SU-DHL-6 (cell line): ENCODE measurements around the gene GOLPH3L.

Experiments used
- H2AFZ ChIP-seq: fragments of 200-600 bp; sonication (generic); 2 replicates; pipeline ENCODE4 v1.6.1; 2014; ENCODE audit warnings: low read depth, mild to moderate bottlenecking, moderate library complexity, mixed read lengths, antibody characterized with exemption, low read length; ENCODE audit not compliant: severe bottlenecking
- H3F3A ChIP-seq: fragments of 200-600 bp; shearing (Covaris generic); 2 replicates; pipeline ENCODE4 v1.6.0; 2016; ENCODE audit warnings: antibody characterized with exemption, mild to moderate bottlenecking; ENCODE audit not compliant: insufficient read depth
- H3K27ac ChIP-seq: fragments of 200-600 bp; sonication (generic); 2 replicates; pipeline ENCODE4 v1.5.1; 2016; ENCODE audit warnings: low read depth, mild to moderate bottlenecking, low read length, moderate library complexity, mixed read lengths
- H3K27me3 ChIP-seq: fragments of 200-600 bp; sonication (generic), shearing (Covaris generic); 2 replicates; pipeline ENCODE4 v1.6.0; 2014; ENCODE audit warnings: mild to moderate bottlenecking, low read length
- H3K36me3 ChIP-seq: fragments of 200-600 bp; sonication (generic); 2 replicates; pipeline ENCODE4 v1.6.1; 2014; ENCODE audit warnings: mild to moderate bottlenecking, low read length, mixed read lengths
- H3K4me2 ChIP-seq: fragments of 300-600, 200-600 bp; shearing (Covaris generic), sonication (generic); 2 replicates; pipeline ENCODE4 v1.6.0; 2014; ENCODE audit warnings: low read length, low read depth, mild to moderate bottlenecking; ENCODE audit not compliant: poor library complexity, severe bottlenecking
- H3K4me3 ChIP-seq: fragments of 200-600 bp; sonication (generic); 2 replicates; pipeline ENCODE4 v1.5.1; 2014; ENCODE audit warnings: antibody characterized with exemption, low read length, mild to moderate bottlenecking, mixed read lengths; ENCODE audit not compliant: insufficient read depth, poor library complexity, severe bottlenecking
- H3K79me2 ChIP-seq: fragments of 200-600 bp; sonication (generic); 2 replicates; pipeline ENCODE4 v1.6.1; 2014; ENCODE audit warnings: mild to moderate bottlenecking, low read length, moderate library complexity; ENCODE audit not compliant: insufficient read depth
- H3K9ac ChIP-seq: fragments of 200-600 bp; sonication (generic); 2 replicates; pipeline ENCODE4 v1.7.0; 2014; ENCODE audit warnings: mild to moderate bottlenecking, low read length
- H3K9me2 ChIP-seq: fragments of 200-600 bp; sonication (generic); replicated peaks from 2 replicates; pipeline ENCODE4 v1.6.1; 2014; ENCODE audit warnings: low read length; ENCODE audit not compliant: insufficient read depth
- H3K9me3 ChIP-seq: fragments of 200-600 bp; sonication (generic); 2 replicates; pipeline ENCODE4 v1.6.1; 2014; ENCODE audit warnings: low read length, mixed read lengths; ENCODE audit not compliant: insufficient read depth
- H4K20me1 ChIP-seq: fragments of 200-600 bp; sonication (generic); 2 replicates; pipeline ENCODE4 v1.6.1; 2014; ENCODE audit warnings: low read depth, mild to moderate bottlenecking, antibody characterized with exemption, low read length, moderate library complexity, mixed read lengths
- CTCF ChIP-seq: fragments of 200-600 bp; sonication (generic); IDR thresholded peaks from one replicate; pipeline ENCODE4 v1.5.1; 2017; ENCODE audit warnings: antibody characterized with exemption, mild to moderate bottlenecking, low read length, moderate library complexity; ENCODE audit not compliant: insufficient read depth, poor library complexity, severe bottlenecking
- EZH2phosphoT487 ChIP-seq: fragments of 200-600 bp; sonication (generic), shearing (Covaris generic); conservative IDR thresholded peaks from 2 replicates; pipeline ENCODE4 v1.6.1; 2018; ENCODE audit warnings: mild to moderate bottlenecking, antibody characterized with exemption, low read length, moderate library complexity, mixed read lengths

The GOLPH3L gene

GRCh38 chr1:150622303-150622975 is 74.5 kb downstream of the GOLPH3L start:
- no peak overlapping the region for H3K4me3 ChIP-seq
- no peaks in the 10 kb centered on the region for H3K27me3 ChIP-seq
- H3K9me2 ChIP-seq = no peaks in the 10 kb centered on the region
- H3K9ac ChIP-seq = no peak overlapping the region
- H3K36me3 ChIP-seq = peaks cover 34% of the 10 kb centered on the region
- TF ChIP-seq CTCF (no peak), EZH2phosphoT487 (no peak)
- peak overlapping the region; percentile 73 for H3K27ac ChIP-seq
- H3K9me3 ChIP-seq = no peaks in the 10 kb centered on the region
- H3K4me2 ChIP-seq = peak overlapping the region; percentile 39
- peaks cover 24% of the 10 kb centered on the region for H3F3A ChIP-seq
- no peaks in the 10 kb centered on the region for H4K20me1 ChIP-seq
- no peak overlapping the region for H2AFZ ChIP-seq
- peaks cover 19% of the 10 kb centered on the region for H3K79me2 ChIP-seq

DNA sequence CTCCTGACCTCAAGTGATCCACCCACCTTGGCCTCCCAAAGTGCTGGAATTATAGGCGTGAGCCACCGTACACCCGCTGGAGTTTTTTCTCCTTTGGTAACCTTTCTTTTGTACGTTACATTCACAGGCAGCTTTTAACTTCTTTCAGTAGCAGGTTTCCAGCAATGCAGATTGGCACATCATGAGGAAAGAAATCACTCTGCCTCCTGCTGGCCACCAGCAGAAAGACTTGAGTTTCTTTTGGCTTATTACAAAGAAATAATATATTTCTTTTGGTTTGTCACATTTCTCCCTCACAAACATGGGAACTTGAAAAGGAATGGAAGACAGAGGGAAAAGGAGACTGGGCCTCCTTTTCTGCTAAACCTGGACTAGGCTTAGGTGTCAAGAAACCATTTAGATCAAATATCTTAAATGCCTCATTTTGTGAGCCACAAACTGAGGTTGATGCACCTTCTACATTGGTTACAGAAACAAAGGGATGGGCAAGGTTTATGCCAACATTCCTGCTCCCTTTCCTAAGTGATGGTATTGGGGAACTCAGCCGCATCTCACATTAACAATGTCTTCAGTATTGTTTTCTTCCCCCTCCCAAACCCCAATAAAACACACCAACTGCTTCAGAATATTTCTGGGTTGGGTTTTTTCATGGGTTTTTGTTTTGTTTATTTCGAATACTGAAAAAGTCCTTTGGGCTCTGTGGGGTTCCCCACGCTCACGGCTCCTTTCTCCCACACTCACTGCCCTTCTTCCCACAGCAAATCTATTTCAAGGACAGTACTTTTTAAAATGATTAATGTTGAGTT is 75.3 kb downstream of the GOLPH3L start:
- H3K9ac ChIP-seq = no peak overlapping the region

DNA sequence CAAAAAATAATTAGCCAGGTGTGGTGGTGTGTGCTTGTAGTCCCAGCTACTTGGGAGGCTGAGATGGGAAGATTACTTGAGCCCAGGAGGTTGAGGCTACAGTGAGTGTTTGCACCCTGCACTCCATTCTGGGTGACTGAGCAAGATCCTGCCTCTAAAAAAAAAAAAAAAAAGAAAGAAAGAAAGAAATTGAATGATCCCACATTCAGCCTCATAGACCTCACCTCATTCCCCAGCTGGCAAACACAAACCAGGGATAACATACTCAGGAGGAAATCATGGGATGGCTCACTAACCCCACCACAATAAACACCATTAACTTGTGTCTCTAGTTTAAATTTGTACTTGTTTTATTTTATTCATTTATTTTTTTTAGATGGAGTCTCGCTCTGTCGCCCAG is 76.0 kb downstream of the GOLPH3L start:
- H3K4me3 ChIP-seq = no peak overlapping the region

More for the DNA sequence above, 75.3 kb downstream of the GOLPH3L start:
- peaks cover 12% of the 10 kb centered on the region for H3K79me2 ChIP-seq
- H3K4me2 ChIP-seq = peak overlapping the region; percentile 39
- peak overlapping the region; percentile 73 for H3K27ac ChIP-seq
- no peak overlapping the region for H3K4me3 ChIP-seq
- peaks cover 34% of the 10 kb centered on the region for H3K36me3 ChIP-seq
- H3K27me3 ChIP-seq = no peaks in the 10 kb centered on the region
- peaks cover 28% of the 10 kb centered on the region for H3F3A ChIP-seq
- no peak overlapping the region for H2AFZ ChIP-seq
- TF ChIP-seq CTCF (peak; percentile 77), EZH2phosphoT487 (no peak)
- H3K9me2 ChIP-seq = no peaks in the 10 kb centered on the region
- no peaks in the 10 kb centered on the region for H4K20me1 ChIP-seq
- H3K9me3 ChIP-seq = no peaks in the 10 kb centered on the region

More for the DNA sequence above, 76.0 kb downstream of the GOLPH3L start:
- H3K79me2 ChIP-seq = peaks cover 5% of the 10 kb centered on the region; the same call in 1 of the 2 replicates
- TF ChIP-seq EZH2phosphoT487 (no peak), CTCF (no peak)
- H3F3A ChIP-seq = peaks cover 34% of the 10 kb centered on the region
- H3K4me2 ChIP-seq = no peak overlapping the region
- peaks cover 28% of the 10 kb centered on the region for H3K36me3 ChIP-seq
- H3K9me3 ChIP-seq = no peaks in the 10 kb centered on the region
- peak overlapping the region; percentile 73 for H3K27ac ChIP-seq
- no peak overlapping the region for H3K9ac ChIP-seq
- H3K9me2 ChIP-seq = no peaks in the 10 kb centered on the region
- H3K27me3 ChIP-seq = no peaks in the 10 kb centered on the region
- no peak overlapping the region for H2AFZ ChIP-seq
- no peaks in the 10 kb centered on the region for H4K20me1 ChIP-seq
